H9 (cell line): Measurements from ENCODE around the gene CRACDL. TPM values are rescaled to one million over a fixed set of nuclear protein-coding genes. Genes with fewer than 3 reads are reported as not detected.

Experiments used
- DNase-seq: peaks from one replicate; pipeline ENCODE4 v3.0.0-alpha.2; 2017
- H2AFZ ChIP-seq: one replicate; pipeline ENCODE4 v1.6.1; 2013; ENCODE audit warnings: mild to moderate bottlenecking, low read length, control low read depth, moderate library complexity
- H2AK5ac ChIP-seq: 2 replicates; pipeline ENCODE4 v1.6.1; 2013; ENCODE audit warnings: low read length, control low read depth, mixed read lengths; ENCODE audit not compliant: insufficient read length
- H2BK120ac ChIP-seq: one replicate; pipeline ENCODE4 v1.6.1; 2013; ENCODE audit warnings: low read depth, mild to moderate bottlenecking, low read length, control low read depth, inconsistent platforms; ENCODE audit not compliant: poor library complexity, severe bottlenecking
- H2BK12ac ChIP-seq: 2 replicates; pipeline ENCODE4 v1.6.1; 2013; ENCODE audit warnings: low read length, control low read depth, mixed read lengths, low read depth; ENCODE audit not compliant: insufficient read length
- H2BK15ac ChIP-seq: 2 replicates; pipeline ENCODE4 v1.6.1; 2013; ENCODE audit warnings: low read depth, low read length, control low read depth
- H2BK20ac ChIP-seq: one replicate; pipeline ENCODE4 v1.6.1; 2013; ENCODE audit warnings: low read depth, mild to moderate bottlenecking, low read length, control low read depth, inconsistent platforms; ENCODE audit not compliant: poor library complexity, severe bottlenecking
- H2BK5ac ChIP-seq: 2 replicates; pipeline ENCODE4 v1.6.1; 2013; ENCODE audit warnings: low read length, control low read depth, mixed read lengths; ENCODE audit not compliant: insufficient read length
- H3K14ac ChIP-seq: 2 replicates; pipeline ENCODE4 v1.6.1; 2013; ENCODE audit warnings: low read length, control low read depth; ENCODE audit not compliant: insufficient read depth
- H3K18ac ChIP-seq: 2 replicates; pipeline ENCODE4 v1.6.1; 2013; ENCODE audit warnings: low read depth, mild to moderate bottlenecking, mixed read lengths, low read length, control low read depth; ENCODE audit not compliant: insufficient read length
- H3K23ac ChIP-seq: 2 replicates; pipeline ENCODE4 v1.6.1; 2013; ENCODE audit warnings: low read length, control low read depth, mixed read lengths, low read depth; ENCODE audit not compliant: insufficient read length
- H3K23me2 ChIP-seq: 2 replicates; pipeline ENCODE4 v1.6.1; 2013; ENCODE audit warnings: low read depth, mild to moderate bottlenecking, mixed read lengths, low read length, control low read depth; ENCODE audit not compliant: insufficient read length, poor library complexity, severe bottlenecking
- H3K27ac ChIP-seq: 2 replicates; pipeline ENCODE4 v1.5.1; 2013; ENCODE audit warnings: low read length, control low read depth, mixed read lengths, low read depth; ENCODE audit not compliant: insufficient read length
- H3K27me3 ChIP-seq: 2 replicates; pipeline ENCODE4 v1.6.1; 2013; ENCODE audit warnings: low read length, control low read depth, inconsistent platforms; ENCODE audit not compliant: insufficient read depth
- H3K4ac ChIP-seq: 2 replicates; pipeline ENCODE4 v1.6.1; 2013; ENCODE audit warnings: low read depth, mild to moderate bottlenecking, control low read depth, inconsistent platforms, low read length, moderate library complexity
- H3K4me1 ChIP-seq: 2 replicates; pipeline ENCODE4 v1.6.1; 2013; ENCODE audit warnings: low read length, control low read depth, inconsistent platforms; ENCODE audit not compliant: insufficient read depth
- H3K4me2 ChIP-seq: 2 replicates; pipeline ENCODE4 v1.6.1; 2013; ENCODE audit warnings: low read length, control low read depth, mixed read lengths; ENCODE audit not compliant: insufficient read length, insufficient read depth
- H3K56ac ChIP-seq: 2 replicates; pipeline ENCODE4 v1.6.1; 2013; ENCODE audit warnings: low read depth, mild to moderate bottlenecking, mixed read lengths, low read length, control low read depth; ENCODE audit not compliant: insufficient read length
- H3K79me1 ChIP-seq: 2 replicates; pipeline ENCODE4 v1.6.1; 2013; ENCODE audit warnings: low read depth, mild to moderate bottlenecking, moderate library complexity, low read length, control low read depth, inconsistent platforms; ENCODE audit not compliant: insufficient read depth, poor library complexity, severe bottlenecking
- H3K79me2 ChIP-seq: 2 replicates; pipeline ENCODE4 v1.6.1; 2013; ENCODE audit warnings: low read length, control low read depth, inconsistent platforms; ENCODE audit not compliant: insufficient read depth
- H3K9ac ChIP-seq: 2 replicates; pipeline ENCODE4 v1.6.1; 2013; ENCODE audit warnings: low read length, control low read depth, mixed read lengths; ENCODE audit not compliant: insufficient read length; ENCODE audit errors: extremely low read depth
- H3K9me3 ChIP-seq: one replicate; pipeline ENCODE4 v1.6.1; 2013; ENCODE audit warnings: low read depth, low read length, inconsistent platforms; ENCODE audit not compliant: control insufficient read depth
- H3T11ph ChIP-seq: one replicate; pipeline ENCODE4 v1.6.1; 2013; ENCODE audit warnings: mild to moderate bottlenecking, low read length, control low read depth, inconsistent platforms
- H4K20me1 ChIP-seq: one replicate; pipeline ENCODE4 v1.6.1; 2013; ENCODE audit not compliant: control insufficient read depth, insufficient read length, insufficient read depth
- H4K5ac ChIP-seq: 2 replicates; pipeline ENCODE4 v1.6.1; 2013; ENCODE audit warnings: low read depth, mild to moderate bottlenecking, mixed read lengths, low read length, control low read depth; ENCODE audit not compliant: insufficient read length
- H4K8ac ChIP-seq: replicated peaks from 2 replicates; pipeline ENCODE4 v1.6.1; 2013; ENCODE audit warnings: low read length, control low read depth, mixed read lengths, low read depth; ENCODE audit not compliant: insufficient read length
- H4K91ac ChIP-seq: 2 replicates; pipeline ENCODE4 v1.6.1; 2013; ENCODE audit warnings: low read depth, mild to moderate bottlenecking, moderate library complexity, mixed read lengths, low read length, control low read depth; ENCODE audit not compliant: insufficient read length
- H3K27ac Mint-ChIP-seq, 3 experiments: 2 replicates in 2 of 3; 3 replicates in 1 of 3; pipeline ENCODE4 v1.8.0; 2020 to 2021; ENCODE audit warnings: mixed read lengths in 3 of 3, mild to moderate bottlenecking in 1 of 3, moderate library complexity in 1 of 3
- H3K27me3 Mint-ChIP-seq: 2 replicates; pipeline ENCODE4 v1.8.0; 2021; ENCODE audit warnings: low read depth, mild to moderate bottlenecking, moderate library complexity, mixed read lengths
- H3K36me3 Mint-ChIP-seq, 3 experiments: 2 replicates in 2 of 3; 3 replicates in 1 of 3; pipeline ENCODE4 v1.8.0; 2020 to 2021; ENCODE audit warnings: low read depth in 3 of 3, mixed read lengths in 3 of 3; ENCODE audit not compliant: insufficient read depth in 1 of 3
- H3K4me1 Mint-ChIP-seq, 2 experiments: 2 replicates each; pipeline ENCODE4 v1.8.0; 2020; ENCODE audit warnings: mixed read lengths in 2 of 2
- H3K4me3 Mint-ChIP-seq, 2 experiments: 2 replicates in 1 of 2; 3 replicates in 1 of 2; pipeline ENCODE4 v1.8.0; 2020 to 2021; ENCODE audit warnings: mild to moderate bottlenecking in 2 of 2, mixed read lengths in 2 of 2, moderate library complexity in 1 of 2
- H3K9me3 Mint-ChIP-seq, 2 experiments: 2 replicates in 1 of 2; 3 replicates in 1 of 2; pipeline ENCODE4 v1.8.0; 2020; ENCODE audit warnings: mild to moderate bottlenecking in 2 of 2, mixed read lengths in 2 of 2, moderate library complexity in 1 of 2
- CTCF ChIP-seq: fragments of 200-600 bp; sonication (generic); conservative IDR thresholded peaks from 3 replicates; pipeline ENCODE4 v1.8.0; 2021; ENCODE audit warnings: antibody characterized with exemption, mild to moderate bottlenecking
- WGBS: extraction: QIAGEN DNeasy Blood & Tissue Kit; methylation state at CpG from one replicate; pipeline ENCODE4 v1.1.7; 2013; ENCODE audit warnings: missing lambda C conversion rate, low lambda C conversion rate, mixed read lengths; ENCODE audit not compliant: insufficient read length; ENCODE audit errors: extremely low coverage; 5-methylcytosine and 5-hydroxymethylcytosine counted together
- total RNA-seq: library from RNA; stranded (reverse); gene quantifications from 2 replicates; pipeline ENCODE4 v1.2.1, GENCODE V29; 2021

Gene CRACDL
- total RNA-seq, 1 experiment from 2014 or later, result 0.48 TPM

- no peak overlapping the region for H2AFZ ChIP-seq
- WGBS, result no CpG with 5 or more reads among the region's 3 CpGs
These were observed 111.0 kb downstream of the CRACDL start for GRCh38 chr2:98825020-98825350.

More at GRCh38 chr2:98825020-98825350, 111.0 kb downstream of the CRACDL start:
- Histone ChIP-seq H3K9me3 (no peaks in the 10 kb centered on the region), H3K4ac (no peak overlapping the region), H3K18ac (no peak overlapping the region), H3K56ac (no peak overlapping the region), H4K20me1 (no peaks in the 10 kb centered on the region), H2BK20ac (no peak overlapping the region), H3K4me2 (no peak overlapping the region), H3K23me2 (peaks cover 3% of the 10 kb centered on the region), H3T11ph (no peak overlapping the region), H2BK120ac (no peak overlapping the region), H3K27ac (no peak overlapping the region), H3K23ac (no peak overlapping the region), H3K9ac (no peak overlapping the region), H3K27me3 (peaks cover 11% of the 10 kb centered on the region), H4K5ac (no peak overlapping the region), H2AK5ac (no peak overlapping the region), H2BK12ac (no peak overlapping the region), H3K79me2 (no peaks in the 10 kb centered on the region), H4K91ac (no peak overlapping the region), H2BK5ac (no peak overlapping the region), H2BK15ac (no peak overlapping the region), H3K79me1 (no peaks in the 10 kb centered on the region), H3K14ac (no peak overlapping the region), H3K4me1 (no peaks in the 10 kb centered on the region), H4K8ac (no peak overlapping the region)
- H3K27me3 Mint-ChIP-seq, result peaks cover 63% of the 10 kb centered on the region
- no peak overlapping the region for H3K4me3 Mint-ChIP-seq
- no peak for TF ChIP-seq CTCF
- peaks cover 0 to 4% of the 10 kb centered on the region in 2 experiments; a peak in 2 of 5 replicates for H3K9me3 Mint-ChIP-seq
- no peak for DNase-seq
- H3K36me3 Mint-ChIP-seq, result no peaks in the 10 kb centered on the region
- H3K27ac Mint-ChIP-seq, result no peak overlapping the region
- peaks cover 0 to 2% of the 10 kb centered on the region in 2 experiments; a peak in 1 of 4 replicates for H3K4me1 Mint-ChIP-seq
